Choroid plexus epithelial cell (primary cell): Measurements from ENCODE around the gene DBT.

ENCODE experiments used
- DNase-seq: peaks from one replicate; pipeline ENCODE4 v3.0.0-alpha.2; 2010; ENCODE audit warnings: low read depth
- H3K4me3 ChIP-seq: 2 replicates; pipeline ENCODE4 v1.5.1; 2011; ENCODE audit warnings: low read depth, mild to moderate bottlenecking, control low read depth, low read length, moderate library complexity
- CTCF ChIP-seq: conservative IDR thresholded peaks from 2 replicates; pipeline ENCODE4 v1.5.1; 2011; ENCODE audit warnings: low read depth, mild to moderate bottlenecking, control low read depth, inconsistent platforms, low read length, moderate library complexity

DBT gene

DNA sequence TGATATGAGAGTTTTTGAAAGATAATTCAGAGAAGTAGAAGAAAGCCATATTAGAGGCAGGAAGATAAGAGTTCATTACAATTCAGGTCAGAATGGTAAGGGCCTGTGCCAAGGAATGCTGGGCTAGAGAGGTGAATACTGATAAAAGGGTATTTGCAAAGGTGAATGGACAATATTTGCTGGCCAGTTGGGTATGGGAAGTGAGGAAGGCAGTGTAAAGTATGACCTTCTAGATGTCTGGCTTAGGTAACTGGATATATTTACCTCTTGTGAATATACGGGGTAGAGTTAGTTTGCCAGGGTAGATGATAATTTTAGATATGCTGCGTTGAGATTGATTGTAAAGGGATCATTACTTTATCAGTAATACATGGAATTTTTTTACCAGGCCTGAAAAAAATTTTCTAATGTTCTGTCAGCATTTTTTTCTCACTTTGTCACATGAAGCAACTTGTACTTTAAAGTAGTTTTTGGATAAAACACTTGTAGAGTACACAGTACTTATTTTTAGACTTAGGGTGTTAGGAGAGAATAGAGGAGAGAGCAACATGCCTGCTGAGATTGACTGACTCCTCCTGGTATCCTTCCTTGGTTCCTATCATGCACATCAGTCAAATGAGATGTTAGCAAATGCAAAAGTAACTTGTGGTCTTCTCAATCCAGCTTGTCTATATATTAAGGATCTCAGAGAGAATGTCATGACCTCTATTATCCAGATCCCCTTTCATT lies 30.5 kb upstream of the DBT start:
- no peak for TF ChIP-seq CTCF
- no peak overlapping the region for H3K4me3 ChIP-seq
- DNase-seq: no peak

DNA sequence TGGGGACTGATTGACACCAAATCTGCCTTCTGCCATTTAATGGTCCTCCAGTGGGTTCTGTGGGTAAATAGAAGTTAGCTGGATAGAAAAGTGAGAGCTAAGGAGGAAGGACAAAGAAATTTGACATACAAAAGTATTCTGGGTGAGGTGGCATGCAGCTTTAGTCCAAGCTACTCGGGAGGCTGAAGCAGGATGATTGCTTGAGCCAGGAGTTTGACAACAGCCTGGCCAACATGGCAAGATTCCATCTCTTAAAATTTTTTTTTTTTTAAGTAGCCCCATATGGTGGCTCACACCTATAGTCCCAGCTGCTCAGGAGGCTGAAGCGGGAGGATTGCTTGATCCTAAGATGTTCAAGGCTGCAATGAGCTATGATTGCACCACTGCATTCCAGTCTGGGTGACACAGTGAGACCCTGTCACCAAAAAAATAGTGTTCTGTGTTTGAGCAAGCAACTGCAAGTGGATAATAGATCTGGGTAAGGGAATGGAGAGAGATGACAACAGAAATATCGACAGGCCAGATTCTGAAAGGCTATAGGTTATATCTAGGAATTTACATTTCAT lies 29.8 kb upstream of the DBT start:
- DNase-seq: no peak
- H3K4me3 ChIP-seq: no peak overlapping the region
- TF ChIP-seq CTCF: no peak

DNA sequence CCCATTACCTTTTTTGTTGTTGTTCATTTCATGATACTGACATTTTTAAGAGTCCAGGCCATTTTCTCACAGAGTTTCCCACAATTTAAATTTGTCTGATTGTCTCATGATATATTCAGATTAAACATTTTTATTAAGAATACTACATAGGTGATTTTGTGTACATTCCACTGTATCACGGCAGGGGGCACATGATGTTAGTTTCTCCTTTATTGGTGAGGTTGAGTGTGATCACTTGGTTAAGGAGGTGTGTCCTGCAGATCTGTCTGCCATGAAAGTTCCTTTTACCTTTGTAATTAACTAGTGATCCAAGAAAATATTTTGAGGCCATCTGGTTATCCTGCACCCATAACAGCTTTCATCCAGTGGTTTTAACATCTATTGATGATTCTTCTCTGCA lies 28.2 kb upstream of the DBT start:
- DNase-seq: no peak
- TF ChIP-seq CTCF: no peak
- H3K4me3 ChIP-seq: no peak overlapping the region

- no peak for DNase-seq
- no peak overlapping the region for H3K4me3 ChIP-seq
- no peak for TF ChIP-seq CTCF
These were observed 18.6 kb upstream of the DBT start for GRCh38 chr1:100268202-100268601.

DNA sequence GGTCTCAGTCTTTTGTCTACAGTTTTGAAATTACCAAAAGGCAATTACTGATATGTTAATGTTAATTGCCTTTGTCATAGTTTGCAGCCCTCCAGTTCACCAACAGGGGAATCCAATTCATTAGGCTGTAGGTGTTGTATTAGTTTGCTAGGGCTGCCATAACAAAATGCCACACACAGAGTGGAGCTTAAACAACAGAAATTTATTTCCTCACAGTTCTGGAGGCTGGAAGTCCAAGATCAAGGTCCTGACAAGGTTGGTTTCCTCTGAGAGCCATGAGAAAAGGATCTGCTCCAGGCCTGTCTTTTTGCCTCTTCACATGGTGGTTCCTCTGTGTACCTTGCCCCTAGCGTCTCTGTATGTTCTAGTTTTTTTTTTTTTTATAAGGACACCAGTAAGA lies 17.6 kb upstream of the DBT start:
- no peak for TF ChIP-seq CTCF
- H3K4me3 ChIP-seq: peak overlapping the region; percentile 93
- no peak for DNase-seq

GRCh38 chr1:100266741-100267140 lies 17.1 kb upstream of the DBT start:
- DNase-seq: peak; percentile 7
- no peak for TF ChIP-seq CTCF
- peak overlapping the region; percentile 93 for H3K4me3 ChIP-seq
